Neural progenitor cell (in vitro differentiated cells): ENCODE data around the gene MED12L. TPM values are rescaled to one million over a fixed set of nuclear protein-coding genes. Genes with fewer than 3 reads are reported as not detected.
A peak's percentile ranks its signal among the peaks of the same experiment; 100 is the strongest.

ENCODE experiments used
- DNase-seq: peaks from one replicate; pipeline ENCODE4 v3.0.0-alpha.2; 2016; ENCODE audit warnings: low spot score
- H2AFZ ChIP-seq: fragments of 200-600 bp; sonication (generic); replicated peaks from 2 replicates; pipeline ENCODE4 v1.6.1; 2016; ENCODE audit warnings: antibody characterized with exemption
- H3F3A ChIP-seq: fragments of 200-600 bp; sonication (generic); 2 replicates; pipeline ENCODE4 v1.6.1; 2016; ENCODE audit warnings: antibody characterized with exemption, low read depth
- H3K27ac ChIP-seq: fragments of 200-600 bp; sonication (generic); 2 replicates; pipeline ENCODE4 v1.5.1; 2016; ENCODE audit warnings: mild to moderate bottlenecking
- H3K27me3 ChIP-seq: fragments of 200-600 bp; sonication (generic); 2 replicates; pipeline ENCODE4 v1.6.1; 2016; ENCODE audit warnings: mild to moderate bottlenecking, moderate library complexity
- H3K36me3 ChIP-seq: fragments of 200-600 bp; sonication (generic); 2 replicates; pipeline ENCODE4 v1.5.1; 2016
- H3K4me1 ChIP-seq: fragments of 200-600 bp; sonication (generic); 2 replicates; pipeline ENCODE4 v1.6.1; 2016; ENCODE audit warnings: mixed run types
- H3K4me2 ChIP-seq: fragments of 200-600 bp; sonication (generic); 2 replicates; pipeline ENCODE4 v1.6.1; 2016
- H3K4me3 ChIP-seq: fragments of 200-600 bp; sonication (generic); 2 replicates; pipeline ENCODE4 v1.5.1; 2016
- H3K79me2 ChIP-seq: fragments of 200-600 bp; sonication (generic); 2 replicates; pipeline ENCODE4 v1.6.1; 2016; ENCODE audit warnings: low read depth
- H3K9ac ChIP-seq: fragments of 200-600 bp; sonication (generic); 2 replicates; pipeline ENCODE4 v1.6.1; 2016
- H3K9me3 ChIP-seq: fragments of 200-600 bp; sonication (generic); 2 replicates; pipeline ENCODE4 v1.5.1; 2016; ENCODE audit warnings: low read depth
- H4K20me1 ChIP-seq: fragments of 200-600 bp; sonication (generic); 2 replicates; pipeline ENCODE4 v1.6.1; 2016; ENCODE audit warnings: low read depth
- H3K27ac Mint-ChIP-seq: 3 replicates; pipeline ENCODE4 v1.8.0; 2021; ENCODE audit warnings: mixed read lengths
- H3K27me3 Mint-ChIP-seq: 2 replicates; pipeline ENCODE4 v1.8.0; 2022; ENCODE audit warnings: low read depth, mild to moderate bottlenecking, inconsistent platforms, moderate library complexity, mixed read lengths; ENCODE audit not compliant: insufficient read depth
- H3K36me3 Mint-ChIP-seq: 3 replicates; pipeline ENCODE4 v1.8.0; 2021; ENCODE audit warnings: mixed read lengths
- H3K4me1 Mint-ChIP-seq: 3 replicates; pipeline ENCODE4 v1.8.0; 2021; ENCODE audit warnings: mixed read lengths
- H3K4me3 Mint-ChIP-seq: 3 replicates; pipeline ENCODE4 v1.8.0; 2021; ENCODE audit warnings: mild to moderate bottlenecking, moderate library complexity, mixed read lengths
- H3K9me3 Mint-ChIP-seq: 3 replicates; pipeline ENCODE4 v1.8.0; 2020; ENCODE audit warnings: mixed read lengths
- CTCF ChIP-seq: fragments of 200-600 bp; sonication (generic); IDR thresholded peaks from 2 replicates; pipeline ENCODE4 v1.5.1; 2017; ENCODE audit warnings: antibody characterized with exemption, mild to moderate bottlenecking
- EZH2 ChIP-seq: fragments of 200-600 bp; sonication (generic); IDR thresholded peaks from 2 replicates; pipeline ENCODE4 v1.6.1; 2017; ENCODE audit warnings: antibody characterized with exemption, mild to moderate bottlenecking, moderate library complexity
- EZH2phosphoT487 ChIP-seq: fragments of 200-600 bp; sonication (generic); IDR thresholded peaks from 2 replicates; pipeline ENCODE4 v1.6.1; 2017; ENCODE audit warnings: antibody characterized with exemption
- total RNA-seq: library from RNA; depleted of rRNA; stranded (reverse); fragments of >200 nt; gene quantifications from 2 replicates; pipeline ENCODE4 v1.2.3, GENCODE V29; 2015; ENCODE audit warnings: low replicate concordance

MED12L gene
- total RNA-seq, 1 donor from 2014 or later, result 16.5 TPM

- Mint-ChIP-seq H3K27me3 (no peaks in the 10 kb centered on the region), H3K4me1 (no peaks in the 10 kb centered on the region), H3K27ac (no peak overlapping the region), H3K4me3 (no peak overlapping the region), H3K9me3 (no peaks in the 10 kb centered on the region), H3K36me3 (peaks cover 2% of the 10 kb centered on the region)
- Histone ChIP-seq H3F3A (no peaks in the 10 kb centered on the region), H3K4me1 (peaks cover 7% of the 10 kb centered on the region), H3K27me3 (no peaks in the 10 kb centered on the region), H3K36me3 (no peaks in the 10 kb centered on the region), H3K9ac (no peak overlapping the region), H3K79me2 (no peaks in the 10 kb centered on the region), H3K27ac (no peak overlapping the region), H4K20me1 (no peaks in the 10 kb centered on the region), H3K9me3 (no peaks in the 10 kb centered on the region), H2AFZ (no peak overlapping the region), H3K4me3 (no peak overlapping the region), H3K4me2 (no peak overlapping the region)
- peak; percentile 15 for DNase-seq
- TF ChIP-seq EZH2phosphoT487 (no peak), EZH2 (no peak), CTCF (no peak)
Observed at GRCh38 chr3:151210676-151211381, 125.4 kb downstream of the MED12L start.

- H3K4me1 Mint-ChIP-seq, result no peaks in the 10 kb centered on the region
- Histone ChIP-seq H3K4me1 (peaks cover 7% of the 10 kb centered on the region), H4K20me1 (no peaks in the 10 kb centered on the region), H2AFZ (no peak overlapping the region), H3K36me3 (no peaks in the 10 kb centered on the region), H3F3A (no peaks in the 10 kb centered on the region), H3K9ac (no peak overlapping the region), H3K4me2 (no peak overlapping the region), H3K27ac (no peak overlapping the region), H3K27me3 (no peaks in the 10 kb centered on the region), H3K79me2 (no peaks in the 10 kb centered on the region), H3K4me3 (no peak overlapping the region), H3K9me3 (no peaks in the 10 kb centered on the region)
- no peaks in the 10 kb centered on the region for H3K27me3 Mint-ChIP-seq
- H3K36me3 Mint-ChIP-seq, result no peaks in the 10 kb centered on the region
- TF ChIP-seq EZH2phosphoT487 (no peak), CTCF (no peak), EZH2 (no peak)
- no peaks in the 10 kb centered on the region for H3K9me3 Mint-ChIP-seq
- no peak overlapping the region for H3K4me3 Mint-ChIP-seq
- DNase-seq, result no peak
- H3K27ac Mint-ChIP-seq, result no peak overlapping the region
Observed at GRCh38 chr3:151213151-151213550, 127.7 kb downstream of the MED12L start.

- no peaks in the 10 kb centered on the region for H3K4me1 Mint-ChIP-seq
Observed at GRCh38 chr3:151213881-151214280, 128.4 kb downstream of the MED12L start.

More at GRCh38 chr3:151213881-151214280, 128.4 kb downstream of the MED12L start:
- no peaks in the 10 kb centered on the region for H3K9me3 ChIP-seq
- no peaks in the 10 kb centered on the region for H4K20me1 ChIP-seq
- H3K4me3 ChIP-seq, result no peak overlapping the region
- Mint-ChIP-seq H3K27ac (no peak overlapping the region), H3K27me3 (no peaks in the 10 kb centered on the region), H3K9me3 (no peaks in the 10 kb centered on the region), H3K36me3 (no peaks in the 10 kb centered on the region), H3K4me3 (no peak overlapping the region)
- TF ChIP-seq EZH2phosphoT487 (no peak), EZH2 (no peak), CTCF (no peak)
- no peaks in the 10 kb centered on the region for H3K36me3 ChIP-seq
- H3K9ac ChIP-seq, result no peak overlapping the region
- H2AFZ ChIP-seq, result no peak overlapping the region
- DNase-seq, result no peak
- no peak overlapping the region for H3K27ac ChIP-seq
- H3K4me1 ChIP-seq, result peaks cover 7% of the 10 kb centered on the region
- H3K4me2 ChIP-seq, result no peak overlapping the region
- no peaks in the 10 kb centered on the region for H3K79me2 ChIP-seq
- H3K27me3 ChIP-seq, result no peaks in the 10 kb centered on the region
- H3F3A ChIP-seq, result no peaks in the 10 kb centered on the region
